Fibroblast of gingiva (primary cell): ENCODE results near the gene PPIE.
"Not testable (repeated sequence)": the region's sequence is repeated elsewhere in the genome, so short reads cannot be mapped to it uniquely, and the experiment has no call there.

ENCODE experiments used
- DNase-seq: peaks from one replicate; pipeline ENCODE4 v3.0.0-alpha.2; 2011; ENCODE audit warnings: low read depth

PPIE gene

GRCh38 chr1:39777896-39778295 is 39.2 kb downstream of the PPIE start:
- DNase-seq: not testable (repeated sequence)

- not testable (repeated sequence) for DNase-seq
Measured at GRCh38 chr1:39778463-39779099, 39.9 kb downstream of the PPIE start.

GRCh38 chr1:39779137-39779536 is 40.5 kb downstream of the PPIE start:
- DNase-seq: no peak

- DNase-seq: no peak
Measured at GRCh38 chr1:39779821-39780220, 41.1 kb downstream of the PPIE start.

- no peak for DNase-seq
Measured at GRCh38 chr1:39781349-39781715, 42.6 kb downstream of the PPIE start.

GRCh38 chr1:39782103-39782502 is 43.4 kb downstream of the PPIE start:
- no peak for DNase-seq

GRCh38 chr1:39782685-39783084 is 44.0 kb downstream of the PPIE start:
- DNase-seq: not testable (repeated sequence)

GRCh38 chr1:39786303-39787107 is 47.8 kb downstream of the PPIE start:
- not testable (repeated sequence) for DNase-seq

GRCh38 chr1:39787108-39787375 is 48.4 kb downstream of the PPIE start:
- not testable (repeated sequence) for DNase-seq

- DNase-seq: no peak
Measured at GRCh38 chr1:39787468-39787867, 48.8 kb downstream of the PPIE start.

- DNase-seq: not testable (repeated sequence)
Measured at GRCh38 chr1:39787964-39788363, 49.3 kb downstream of the PPIE start.

- no peak for DNase-seq
Measured at GRCh38 chr1:39788426-39788757, 49.7 kb downstream of the PPIE start.

GRCh38 chr1:39788758-39789570 is 50.3 kb downstream of the PPIE start, which contains the start of gene BMP8B:
BMP8B (minus strand) TSS chr1:39788865; CDS start chr1:39788485, 380 bp downstream.
- DNase-seq: no peak

GRCh38 chr1:39789571-39790110 is 51.0 kb downstream of the PPIE start:
- no peak for DNase-seq

GRCh38 chr1:39791838-39792237 is 53.2 kb downstream of the PPIE start:
- no peak for DNase-seq

- no peak for DNase-seq
Measured at GRCh38 chr1:39795651-39796050, 57.0 kb downstream of the PPIE start.

- not testable (repeated sequence) for DNase-seq
Measured at GRCh38 chr1:39798859-39799769, 60.4 kb downstream of the PPIE start.

- DNase-seq: peak; percentile 70
Measured at GRCh38 chr1:39799770-39800470, 61.2 kb downstream of the PPIE start.

- DNase-seq: no peak
Measured at GRCh38 chr1:39800471-39800835, 61.8 kb downstream of the PPIE start.

GRCh38 chr1:39802496-39803260 is 64.0 kb downstream of the PPIE start:
- no peak for DNase-seq
